ENCODE measurements around the gene WDR82.

GRCh38 chr3:52242039-52242438, 36.4 kb downstream of the WDR82 start:
- TF ChIP-seq CTCF (IDR thresholded peaks at IDR 0.05; ENCODE audit: poor library complexity) (no peak), EZH2 (IDR thresholded peaks at IDR 0.05; ENCODE audit: borderline replicate concordance) (no peak), EZH2phosphoT487 (IDR thresholded peaks at IDR 0.05; ENCODE audit: low read depth, severe bottlenecking, unreplicated experiment) (no peak)
